GM21381 (cell line): Measurements from ENCODE around the gene TOM1L2.

Experiments
- ATAC-seq: cut with Tn5 transposase; IDR thresholded peaks from one replicate; pipeline ENCODE4 v1.9.1; 2021; ENCODE audit warnings: mild to moderate bottlenecking, moderate library complexity; ENCODE audit not compliant: unreplicated experiment

The TOM1L2 gene

DNA sequence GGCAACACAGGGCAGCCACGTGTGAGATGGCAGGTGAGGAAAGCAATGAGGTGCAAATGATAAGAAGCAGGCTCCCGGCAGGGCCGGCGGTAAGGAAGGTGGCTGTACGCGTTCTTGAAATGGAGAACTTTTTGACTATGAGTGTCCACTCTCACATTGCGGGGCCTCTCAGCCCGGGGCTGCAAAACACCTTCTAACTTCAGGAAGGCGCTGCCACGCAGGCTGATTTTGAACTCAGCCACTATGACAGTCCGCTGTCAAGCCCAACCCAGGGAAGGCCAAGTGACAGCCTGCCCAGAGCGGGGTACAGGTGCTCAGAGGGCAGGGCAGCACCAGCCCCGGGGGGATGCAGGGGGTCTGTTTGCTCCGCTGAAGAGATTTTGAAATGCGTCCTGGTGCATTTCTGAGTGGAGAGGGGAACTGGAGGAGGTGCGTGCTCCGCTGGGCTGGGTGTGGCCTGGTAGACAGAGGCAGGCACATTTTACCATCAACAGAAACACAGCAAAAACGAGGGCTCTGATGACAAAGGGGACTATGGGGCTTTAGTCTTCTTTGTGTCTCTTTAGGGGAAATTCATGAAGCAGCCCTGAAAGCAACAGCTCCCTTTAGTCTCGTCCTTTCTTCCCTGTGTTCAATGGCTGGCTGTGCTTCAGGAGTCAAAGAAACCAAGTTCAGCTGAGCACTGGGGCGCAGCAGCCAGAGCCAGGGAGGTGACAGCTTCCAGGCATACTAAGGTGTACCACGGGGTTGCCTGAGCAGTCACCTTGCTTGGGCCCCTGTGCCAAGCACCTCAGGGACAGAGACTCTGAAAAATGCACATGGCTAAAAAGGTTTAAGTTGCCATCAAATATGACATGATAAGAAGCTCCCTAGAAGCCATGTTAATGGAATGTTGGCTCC, 120.8 kb downstream of the TOM1L2 start:
- ATAC-seq: no peak

DNA sequence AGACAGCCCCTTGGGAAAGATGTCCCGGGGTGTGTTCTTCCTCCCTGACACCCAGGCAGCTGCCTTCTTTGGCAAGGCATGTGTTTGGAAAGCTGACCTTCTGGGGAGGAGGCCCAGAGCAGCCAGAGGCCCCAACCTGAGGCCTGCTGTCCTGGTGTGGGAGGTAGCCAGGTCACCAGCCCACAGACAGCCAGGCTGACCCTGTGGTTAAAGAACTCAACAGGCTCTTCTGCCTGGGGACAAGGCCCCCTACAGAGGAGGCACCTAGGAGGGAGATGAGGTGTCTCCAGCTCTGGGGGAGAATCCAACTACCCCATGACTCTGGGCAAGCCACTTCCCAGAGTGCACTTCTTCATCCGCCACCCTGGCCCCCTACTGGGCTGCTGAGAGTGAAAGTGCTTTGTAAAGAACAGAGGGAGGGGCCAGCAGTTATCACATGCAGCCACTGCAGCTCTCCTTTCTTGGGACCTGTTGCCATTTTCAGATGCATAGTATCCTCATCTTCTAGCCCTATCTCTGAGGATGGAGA, 122.3 kb downstream of the TOM1L2 start:
- no peak for ATAC-seq

DNA sequence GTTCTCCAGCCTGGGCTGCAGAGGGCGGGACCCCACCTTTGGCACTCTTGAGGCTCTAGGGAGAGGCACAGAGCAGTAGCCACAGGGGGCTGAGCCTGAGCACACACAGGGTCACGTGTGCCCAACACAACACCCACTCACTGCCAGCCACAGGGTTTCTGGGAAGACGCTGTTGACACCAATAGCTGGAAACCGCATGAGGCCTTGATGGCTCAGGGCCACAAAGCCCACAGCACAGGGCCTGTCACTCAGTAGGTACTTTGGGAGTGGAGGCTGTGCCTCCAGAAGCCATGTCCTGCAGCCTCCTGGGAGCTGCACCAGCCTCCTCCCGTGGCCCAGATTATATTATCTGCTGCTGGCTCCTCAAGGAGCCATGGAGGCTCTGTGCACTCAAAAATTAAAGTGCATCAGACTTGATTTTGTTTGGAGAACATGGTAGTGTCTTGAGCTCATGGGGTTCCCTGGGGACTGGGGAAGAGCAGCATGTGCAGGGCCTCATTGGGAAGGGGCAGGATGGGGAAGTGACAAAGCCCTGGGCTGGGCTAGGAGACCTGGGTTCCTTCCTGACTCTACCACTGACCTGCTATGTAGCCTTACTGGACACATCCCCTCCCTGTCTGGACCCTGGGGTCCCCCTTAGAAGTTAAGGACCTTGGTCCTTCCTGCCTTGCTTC, 122.9 kb downstream of the TOM1L2 start:
- peak; percentile 68 for ATAC-seq

DNA sequence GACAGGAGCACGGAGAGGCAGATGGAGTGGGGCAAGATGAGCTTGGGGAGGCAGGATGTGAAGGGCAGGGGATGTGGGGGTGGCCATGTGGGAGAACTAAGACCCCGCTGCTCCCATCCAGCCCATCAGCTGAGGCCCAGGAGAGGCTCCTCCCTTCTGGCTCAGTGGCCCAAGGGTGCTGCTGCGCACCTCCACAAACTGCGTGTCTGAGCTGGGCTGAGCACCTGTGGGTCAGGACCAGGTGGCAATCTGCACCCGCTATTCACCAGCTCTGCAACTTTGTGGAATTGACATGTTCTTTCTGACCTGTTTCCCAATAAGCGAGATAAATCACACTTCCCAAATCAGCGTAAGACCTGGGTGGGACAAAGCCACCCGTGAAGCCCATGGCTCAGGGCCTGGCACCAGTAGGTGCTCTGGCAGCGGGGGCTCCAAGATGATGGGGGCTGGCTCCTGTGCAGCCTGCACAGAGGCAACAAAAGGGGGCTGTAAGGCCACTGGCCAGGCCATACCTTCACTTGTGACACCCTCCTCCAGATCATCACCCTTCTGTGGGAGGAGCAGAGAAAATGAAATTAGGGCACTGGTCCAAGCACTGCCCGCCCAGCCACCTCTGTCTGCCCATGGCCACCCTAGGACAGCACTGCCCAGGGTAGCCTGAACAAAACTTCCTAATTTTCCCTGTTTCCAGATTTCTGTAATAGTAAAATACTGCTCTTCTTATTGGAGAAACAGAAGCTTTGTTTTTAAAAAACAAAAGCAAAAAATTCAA, 123.7 kb downstream of the TOM1L2 start:
- ATAC-seq: no peak

DNA sequence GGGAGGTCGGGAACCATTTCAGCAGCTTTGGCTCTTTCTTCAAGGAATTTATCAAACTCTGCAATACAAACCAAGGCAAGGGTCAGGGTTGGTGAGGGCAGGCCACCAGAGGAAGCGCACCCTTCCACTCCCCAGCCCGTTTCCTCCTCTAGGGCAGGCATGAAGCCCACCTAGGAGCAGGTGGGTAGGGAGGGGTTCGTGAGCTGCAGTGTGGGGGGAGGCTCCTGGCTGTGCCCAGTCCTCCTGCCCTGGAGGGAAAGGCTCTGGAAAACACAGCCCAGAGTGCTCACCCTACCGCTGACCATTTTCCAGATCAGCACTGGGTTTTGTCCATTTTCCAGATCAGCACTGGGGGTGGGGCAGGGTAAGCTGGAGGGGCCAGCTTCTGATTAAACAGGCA, 124.5 kb downstream of the TOM1L2 start:
- no peak for ATAC-seq

DNA sequence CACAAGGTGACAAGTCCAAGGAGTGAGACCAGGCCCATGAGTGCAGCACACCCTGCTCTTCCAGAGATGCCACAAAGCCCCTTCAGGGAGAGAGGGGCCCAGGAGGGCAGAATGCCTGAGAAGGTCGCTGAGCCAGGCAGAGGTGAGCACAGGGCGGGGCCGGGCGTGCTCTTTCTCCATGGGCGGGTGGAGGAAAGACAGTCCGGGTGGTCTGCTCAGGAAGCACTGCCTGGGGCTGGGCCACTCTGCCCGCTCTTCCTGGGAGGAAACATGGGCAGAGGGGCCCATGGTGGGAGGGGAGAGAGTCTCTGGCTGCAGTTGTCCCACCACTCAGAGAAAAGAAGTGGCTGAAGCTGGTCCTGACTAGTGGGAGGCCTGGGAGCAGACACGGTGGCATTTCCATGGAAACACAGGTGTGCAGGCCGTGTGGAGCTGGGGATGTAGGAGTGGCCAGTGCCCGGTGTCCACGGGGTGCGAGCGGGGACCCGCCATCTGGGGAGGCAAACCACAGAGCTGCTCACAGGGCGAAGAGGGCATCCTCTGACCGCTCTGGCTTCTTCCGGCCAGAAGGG, 125.0 kb downstream of the TOM1L2 start:
- no peak for ATAC-seq

DNA sequence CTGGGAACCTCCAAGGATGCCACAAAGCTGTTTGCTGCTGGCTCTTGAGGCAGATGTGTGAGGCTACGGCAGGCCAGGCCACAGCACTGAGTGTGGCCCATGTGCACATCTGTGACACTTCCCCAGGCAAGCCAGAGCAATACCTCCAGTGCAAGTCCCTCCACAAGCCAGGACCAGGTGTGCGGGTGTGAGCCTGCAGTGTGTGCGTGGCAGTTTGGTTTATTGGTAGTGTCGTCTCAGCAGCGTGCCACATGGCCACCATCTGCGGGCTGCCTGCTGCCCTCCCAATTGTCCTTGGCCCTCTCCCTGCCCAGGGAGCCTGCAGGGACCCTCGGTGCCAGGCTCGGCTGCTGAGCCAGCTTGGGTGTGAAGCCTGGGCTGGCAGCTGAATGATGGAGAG, 125.6 kb downstream of the TOM1L2 start:
- no peak for ATAC-seq

DNA sequence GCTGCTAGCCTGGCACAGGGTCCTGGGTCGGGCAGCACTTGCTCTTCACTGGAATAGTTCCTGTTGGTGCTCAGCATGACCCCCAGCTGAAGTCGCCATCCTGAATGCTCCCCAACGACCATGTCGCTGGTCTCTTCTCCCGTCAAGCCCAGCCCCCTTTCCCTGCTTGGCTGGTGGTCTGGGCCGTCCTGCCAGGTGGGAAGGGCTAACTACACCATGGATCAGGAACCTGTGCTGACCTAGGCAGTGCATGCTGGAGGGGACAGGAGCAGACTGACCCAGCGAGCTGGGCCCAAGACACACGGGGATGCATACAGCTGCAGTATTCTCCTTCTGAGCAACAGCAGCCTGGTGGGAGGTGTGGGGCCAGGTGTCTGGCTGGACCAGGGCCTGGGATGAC, 126.2 kb downstream of the TOM1L2 start:
- ATAC-seq: no peak

DNA sequence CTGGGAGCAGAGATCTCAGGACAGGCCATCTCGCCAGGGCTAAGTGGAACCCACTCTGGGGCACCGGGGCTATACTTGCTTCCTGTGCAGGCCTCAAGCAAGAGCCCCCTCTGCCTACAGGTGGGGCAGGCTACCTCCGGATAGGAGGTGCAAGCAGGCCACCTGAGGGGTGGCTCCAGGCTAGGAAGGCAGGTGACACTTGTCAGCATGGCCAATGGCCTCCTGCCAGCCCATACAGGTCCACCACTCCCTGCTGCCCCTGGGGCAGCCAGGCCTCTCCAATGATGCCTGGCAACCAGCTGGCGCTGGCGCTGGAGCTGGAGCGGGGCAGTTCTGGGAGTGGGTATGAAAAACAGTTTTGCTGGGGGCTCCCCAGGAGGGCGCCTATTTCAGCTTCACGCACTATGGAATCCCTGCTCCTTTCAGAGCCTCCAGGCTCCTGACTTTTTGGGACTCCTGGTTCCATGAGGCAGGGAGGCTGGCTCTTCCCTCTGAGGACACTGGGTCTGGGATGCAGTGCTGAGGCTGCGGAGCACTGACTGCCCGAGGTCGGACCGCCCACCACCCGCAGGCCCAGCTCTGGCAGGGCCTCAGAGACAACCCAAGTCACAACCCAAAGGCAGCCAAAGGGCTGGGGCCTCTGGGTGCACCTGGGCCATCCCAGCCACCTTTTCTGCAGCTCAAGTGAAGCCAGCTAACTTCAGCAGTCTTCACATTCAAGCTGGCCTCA, 127.0 kb downstream of the TOM1L2 start:
- ATAC-seq: no peak

DNA sequence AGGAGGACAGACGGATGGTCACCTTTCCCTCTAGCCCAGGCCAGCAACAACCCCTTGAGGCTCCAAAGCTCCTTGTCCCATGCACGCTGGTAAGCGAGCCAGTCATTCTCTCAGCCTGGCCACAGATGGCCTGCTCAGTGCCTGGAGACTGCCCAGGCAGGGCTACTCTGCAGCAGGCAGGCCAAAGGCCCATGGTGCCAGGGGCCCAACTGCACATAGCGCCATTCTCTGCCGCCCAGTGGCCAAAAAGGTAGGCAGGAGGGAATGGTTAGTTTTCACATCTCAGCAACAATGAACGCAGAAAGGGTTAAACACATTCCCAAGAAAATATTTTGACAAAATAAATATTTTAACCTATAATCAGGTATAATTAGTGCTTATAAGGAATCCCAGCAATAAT, 127.7 kb downstream of the TOM1L2 start:
- no peak for ATAC-seq

DNA sequence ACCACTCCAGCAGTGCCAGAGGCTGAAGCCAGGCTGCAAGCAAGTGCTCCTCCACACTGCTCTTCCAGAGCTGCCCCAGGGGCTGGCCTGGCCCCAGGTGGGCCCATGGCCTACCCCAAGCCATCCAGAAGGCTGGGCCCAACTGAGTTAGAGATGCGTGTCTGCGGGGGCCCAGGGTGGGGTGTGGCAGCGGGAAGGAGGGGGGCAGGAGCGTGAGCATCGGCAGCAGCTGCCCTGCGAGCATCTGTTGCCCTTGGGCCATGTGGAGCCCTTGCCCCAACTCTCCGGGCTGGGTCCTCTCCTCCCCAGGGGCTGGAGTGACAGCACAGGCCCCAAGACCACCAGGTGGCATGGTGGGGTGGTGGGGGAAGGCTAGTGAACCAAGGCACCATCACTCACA, 128.1 kb downstream of the TOM1L2 start:
- ATAC-seq: no peak

DNA sequence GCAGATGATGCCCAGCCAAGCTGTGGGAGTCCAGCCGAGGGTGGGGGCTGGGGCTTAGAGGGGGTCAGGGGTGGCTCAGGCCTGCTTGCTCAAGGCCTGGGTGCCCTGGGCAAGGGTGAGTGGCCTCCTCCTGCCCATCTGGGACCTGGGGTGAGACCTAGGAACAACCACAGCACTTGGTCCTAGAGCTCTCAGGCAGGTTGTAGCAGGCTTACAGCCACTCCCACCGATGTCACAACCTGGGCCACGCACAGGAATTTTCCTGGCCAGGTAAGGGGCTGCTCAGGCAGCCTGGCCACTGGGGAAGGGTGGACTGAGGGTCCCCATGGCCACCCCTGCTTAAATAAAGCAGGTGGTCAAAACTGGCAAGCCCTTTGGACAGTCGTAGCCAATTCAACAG, 129.1 kb downstream of the TOM1L2 start:
- no peak for ATAC-seq

DNA sequence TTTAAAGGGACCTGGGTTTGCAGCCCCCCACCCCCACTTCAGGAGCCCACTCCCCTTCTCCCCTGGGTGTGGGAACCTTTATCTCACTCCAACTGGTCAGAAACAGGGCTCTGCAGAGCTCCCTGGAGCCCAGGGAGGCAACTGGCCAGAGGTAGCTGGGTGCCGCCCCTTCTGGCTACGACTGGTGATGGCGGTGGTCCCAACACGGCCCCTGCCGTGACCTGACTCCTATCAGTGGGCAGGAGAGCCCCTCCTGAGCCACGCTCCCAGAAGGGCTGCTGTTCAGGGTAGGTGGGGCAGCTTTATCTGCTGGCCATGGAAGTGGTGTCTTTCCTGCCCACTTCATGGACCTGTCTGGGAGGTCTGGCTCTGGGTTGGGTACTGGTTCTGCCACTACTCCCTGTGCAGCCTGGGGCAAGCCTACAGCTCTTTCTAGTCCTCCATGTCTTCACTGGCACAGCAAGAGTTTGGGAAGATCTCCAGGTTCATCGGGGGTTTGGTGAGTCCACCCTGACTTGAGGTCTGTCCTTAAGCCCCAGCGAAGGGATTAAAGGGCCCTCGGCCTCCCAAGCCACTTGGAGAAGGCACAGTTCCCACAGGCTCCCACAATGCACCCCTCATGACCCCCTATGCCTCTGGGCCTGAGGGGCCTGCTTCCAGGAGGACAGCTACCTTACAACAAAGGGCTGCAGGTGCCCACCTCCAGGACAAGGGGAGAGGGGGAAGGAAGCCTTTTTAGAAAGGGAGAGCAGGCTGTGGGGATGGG, 129.9 kb downstream of the TOM1L2 start:
- no peak for ATAC-seq

DNA sequence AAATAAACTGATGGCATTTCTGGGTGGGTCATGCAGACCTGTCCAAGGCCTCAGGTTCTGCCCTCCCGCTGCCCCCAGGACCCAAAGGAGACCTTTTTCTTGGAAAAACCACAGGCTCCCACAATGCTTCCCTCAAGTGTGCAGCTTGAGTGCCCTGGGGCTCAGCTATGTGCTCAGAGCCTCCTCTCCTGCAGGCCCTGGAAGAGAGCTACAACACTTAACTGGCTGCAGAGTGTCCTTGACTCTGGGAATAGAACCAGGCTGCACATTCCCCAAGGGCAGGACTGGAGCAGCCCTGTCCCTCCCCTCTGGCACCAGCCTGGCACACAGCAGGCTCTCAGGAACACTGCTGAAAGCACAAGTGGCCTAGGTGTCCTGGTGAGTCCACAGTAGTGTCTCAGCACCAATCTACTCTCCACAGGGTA, 130.6 kb downstream of the TOM1L2 start:
- ATAC-seq: no peak

DNA sequence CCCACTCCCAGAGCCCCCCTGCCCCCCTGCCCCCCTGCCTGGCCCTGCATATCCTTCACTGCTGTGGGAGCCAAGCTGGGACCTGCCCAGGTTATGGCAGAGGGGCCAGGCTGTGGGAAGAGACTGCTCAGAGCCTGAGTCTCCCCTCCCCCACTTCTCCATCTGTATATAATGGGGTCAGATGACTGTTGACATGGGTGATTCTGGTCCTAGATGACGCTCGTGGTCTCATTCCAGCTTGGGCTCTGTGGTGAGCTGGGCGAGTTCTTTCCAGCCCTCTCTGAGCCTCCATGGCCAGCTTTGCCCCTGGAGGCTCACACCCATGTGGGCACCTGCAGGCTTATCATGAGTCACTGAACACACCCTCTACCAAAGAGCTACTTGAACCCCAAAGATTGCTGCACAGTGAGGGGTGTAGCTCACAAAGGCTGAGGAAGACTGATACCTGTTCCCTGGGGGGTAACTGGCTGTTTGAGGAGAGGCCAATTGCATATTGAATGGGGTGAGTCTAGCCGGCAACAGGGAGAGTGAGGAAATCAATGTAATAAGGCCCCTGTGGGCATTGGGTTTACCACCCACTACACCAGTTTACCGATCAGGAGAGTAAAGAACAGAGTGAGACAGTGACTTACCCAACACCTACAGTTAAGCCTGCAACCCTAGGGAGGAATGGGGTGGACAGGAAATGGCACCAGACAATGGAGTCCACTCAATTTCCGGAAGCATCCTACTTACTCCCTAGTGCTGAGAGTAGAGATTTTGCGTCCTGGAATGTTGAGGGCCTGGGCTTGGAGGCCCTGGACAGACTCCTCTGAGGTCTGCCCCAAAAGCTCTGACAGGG, 131.2 kb downstream of the TOM1L2 start:
- no peak for ATAC-seq

DNA sequence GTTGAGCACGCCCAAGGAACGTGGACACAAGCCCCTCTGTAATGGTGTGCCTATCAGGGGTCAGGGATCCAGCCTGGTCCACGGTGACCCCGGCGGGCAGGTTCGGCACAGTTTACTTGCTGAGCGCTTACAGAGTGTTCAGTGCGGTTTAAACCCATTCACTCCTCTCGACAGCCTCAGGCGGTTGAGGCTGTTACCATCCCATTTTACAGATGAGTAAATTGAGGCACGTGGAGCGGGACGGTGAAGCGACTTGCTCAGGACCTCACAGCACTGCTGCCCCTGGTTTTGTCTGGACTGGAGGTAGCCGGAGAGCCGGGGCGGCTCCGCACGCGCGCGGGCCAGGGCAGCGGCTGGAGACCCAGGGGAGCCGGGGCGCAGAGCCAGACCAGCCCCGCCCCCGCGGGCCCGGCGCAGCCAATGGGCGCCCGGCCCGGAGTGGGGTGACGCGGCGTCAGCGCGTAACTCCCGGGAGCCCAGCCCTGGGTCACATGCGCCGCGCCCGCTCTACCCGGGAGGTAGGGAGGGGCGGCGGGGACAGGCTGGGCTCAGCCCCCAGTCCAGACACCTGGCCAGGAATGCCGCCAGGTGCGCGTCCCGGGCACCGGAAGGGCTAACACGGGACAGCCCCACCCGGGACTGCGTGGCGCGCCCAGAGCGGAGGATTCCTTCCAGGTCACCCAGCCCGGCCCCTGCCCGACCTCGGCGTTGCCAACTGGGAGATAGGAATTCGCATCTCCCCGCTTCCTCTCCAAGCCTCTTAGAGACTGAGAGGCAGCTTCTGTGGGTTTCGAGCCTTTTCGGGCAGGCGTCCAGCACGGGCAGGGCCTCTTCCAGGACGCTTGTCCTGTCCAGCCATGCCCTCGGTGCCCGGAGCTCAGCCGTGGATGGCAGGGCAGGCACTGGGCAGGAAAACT, 132.2 kb downstream of the TOM1L2 start:
- ATAC-seq: peak; percentile 58
